Measurements from ENCODE around the gene HOXB2.
"Not testable (repeated sequence)": the region's sequence is repeated elsewhere in the genome, so short reads cannot be mapped to it uniquely, and the experiment has no call there.

HOXB2 gene

GRCh38 chr17:48513097-48513496 is 31.8 kb downstream of the HOXB2 start:
- DNase-seq: peak; percentile 6

- peak; percentile 22 for DNase-seq
These were observed 33.9 kb downstream of the HOXB2 start for GRCh38 chr17:48510761-48511604.

GRCh38 chr17:48510381-48510760 is 34.5 kb downstream of the HOXB2 start:
- no peak for DNase-seq

GRCh38 chr17:48509708-48510107 is 35.2 kb downstream of the HOXB2 start:
- DNase-seq: not testable (repeated sequence)

GRCh38 chr17:48506246-48506645 is 38.7 kb downstream of the HOXB2 start:
- no peak for DNase-seq

- peak; percentile 36 for DNase-seq
These were observed 39.1 kb downstream of the HOXB2 start for GRCh38 chr17:48505788-48506187.

GRCh38 chr17:48504953-48505352 is 40.0 kb downstream of the HOXB2 start:
- no peak for DNase-seq

GRCh38 chr17:48503747-48504146 is 41.2 kb downstream of the HOXB2 start:
- DNase-seq: no peak

GRCh38 chr17:48502901-48503300 is 42.0 kb downstream of the HOXB2 start:
- no peak for DNase-seq

- no peak for DNase-seq
These were observed 42.6 kb downstream of the HOXB2 start for GRCh38 chr17:48502312-48502711.

GRCh38 chr17:48500435-48501426 is 44.2 kb downstream of the HOXB2 start:
- no peak for DNase-seq

GRCh38 chr17:48499735-48500434 is 45.0 kb downstream of the HOXB2 start:
- no peak for DNase-seq

GRCh38 chr17:48499248-48499647 is 45.7 kb downstream of the HOXB2 start:
- no peak for DNase-seq

GRCh38 chr17:48498164-48498850 is 46.6 kb downstream of the HOXB2 start:
- no peak for DNase-seq

- no peak for DNase-seq
These were observed 47.8 kb downstream of the HOXB2 start for GRCh38 chr17:48497103-48497502.

GRCh38 chr17:48494335-48494734 is 50.6 kb downstream of the HOXB2 start:
- no peak for DNase-seq
